GM18519 (cell line): ENCODE results near the gene ST6GAL1.

Experiments used
- ATAC-seq: cut with Tn5 transposase; IDR thresholded peaks from one replicate; pipeline ENCODE4 v1.9.1; 2021; ENCODE audit warnings: mild to moderate bottlenecking, moderate library complexity; ENCODE audit not compliant: unreplicated experiment, low FRiP score

The ST6GAL1 gene

GRCh38 chr3:187072102-187072501 is 141.8 kb downstream of the ST6GAL1 start:
- no peak for ATAC-seq

GRCh38 chr3:187072511-187072910 is 142.2 kb downstream of the ST6GAL1 start:
- ATAC-seq = no peak

DNA sequence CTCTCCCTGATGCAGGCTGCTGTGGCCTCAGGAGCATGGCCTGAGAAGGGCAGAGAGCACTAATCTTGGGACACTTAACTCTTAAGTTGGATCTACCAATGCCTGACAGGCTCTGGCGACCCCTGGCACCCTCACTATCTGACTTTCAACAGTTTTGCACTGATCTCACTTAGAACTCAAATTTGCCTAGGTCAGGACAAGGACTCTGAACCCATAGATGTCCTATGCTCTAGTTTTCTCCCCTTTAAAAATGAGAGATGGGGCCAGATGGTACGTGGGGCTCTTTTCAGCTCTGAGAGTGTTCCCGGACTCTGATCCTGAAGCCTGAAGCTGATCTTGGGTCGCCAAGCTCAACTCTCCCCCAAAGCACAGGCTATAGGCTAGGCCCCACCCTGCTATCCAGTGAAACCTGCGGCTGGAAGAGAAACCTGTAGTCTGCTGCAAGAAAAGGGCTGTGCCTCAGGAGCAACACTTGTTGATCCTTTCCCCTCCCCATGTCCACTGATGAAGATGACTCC is 143.3 kb downstream of the ST6GAL1 start:
- ATAC-seq = no peak

DNA sequence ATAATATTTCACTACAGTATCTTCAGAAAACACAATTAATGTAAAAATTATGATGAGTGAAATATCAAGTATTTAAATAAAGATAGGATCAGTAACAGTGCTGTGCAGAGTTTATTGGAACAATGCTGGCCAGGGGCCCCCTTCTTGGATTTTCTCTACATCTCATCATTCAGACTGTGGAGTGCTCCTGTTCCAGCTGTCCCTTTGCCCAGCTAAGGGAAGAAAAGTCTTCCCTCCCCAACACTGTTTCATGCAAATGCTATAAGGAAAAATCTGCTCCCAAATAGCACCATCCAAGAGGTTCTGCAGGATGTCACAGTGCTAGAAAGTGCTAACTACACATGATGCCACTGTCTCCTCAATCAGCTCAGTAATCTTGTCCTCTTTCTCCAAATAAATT is 144.5 kb downstream of the ST6GAL1 start:
- no peak for ATAC-seq

DNA sequence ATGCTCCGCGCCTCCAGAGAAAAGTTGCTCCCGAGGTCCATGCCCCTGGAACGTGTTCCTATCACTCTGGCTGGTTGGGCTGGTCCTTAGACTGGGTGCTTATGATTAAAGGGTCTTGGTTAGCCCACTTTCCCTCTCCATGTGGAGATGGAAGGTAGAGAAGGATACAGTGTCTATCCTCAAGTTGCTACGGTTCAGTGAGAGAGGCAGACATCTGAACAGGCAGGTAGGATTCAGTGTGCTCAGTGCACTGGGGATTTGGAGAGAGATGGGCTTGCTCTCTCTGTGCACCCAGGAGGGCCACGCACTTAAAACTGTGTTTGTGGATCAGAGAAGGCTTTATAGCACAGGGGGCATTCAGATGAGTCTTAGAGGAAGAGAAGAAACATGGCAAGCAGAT is 146.0 kb downstream of the ST6GAL1 start:
- ATAC-seq = no peak

GRCh38 chr3:187077085-187077484 is 146.8 kb downstream of the ST6GAL1 start:
- no peak for ATAC-seq

GRCh38 chr3:187077537-187077936 is 147.2 kb downstream of the ST6GAL1 start:
- no peak for ATAC-seq

DNA sequence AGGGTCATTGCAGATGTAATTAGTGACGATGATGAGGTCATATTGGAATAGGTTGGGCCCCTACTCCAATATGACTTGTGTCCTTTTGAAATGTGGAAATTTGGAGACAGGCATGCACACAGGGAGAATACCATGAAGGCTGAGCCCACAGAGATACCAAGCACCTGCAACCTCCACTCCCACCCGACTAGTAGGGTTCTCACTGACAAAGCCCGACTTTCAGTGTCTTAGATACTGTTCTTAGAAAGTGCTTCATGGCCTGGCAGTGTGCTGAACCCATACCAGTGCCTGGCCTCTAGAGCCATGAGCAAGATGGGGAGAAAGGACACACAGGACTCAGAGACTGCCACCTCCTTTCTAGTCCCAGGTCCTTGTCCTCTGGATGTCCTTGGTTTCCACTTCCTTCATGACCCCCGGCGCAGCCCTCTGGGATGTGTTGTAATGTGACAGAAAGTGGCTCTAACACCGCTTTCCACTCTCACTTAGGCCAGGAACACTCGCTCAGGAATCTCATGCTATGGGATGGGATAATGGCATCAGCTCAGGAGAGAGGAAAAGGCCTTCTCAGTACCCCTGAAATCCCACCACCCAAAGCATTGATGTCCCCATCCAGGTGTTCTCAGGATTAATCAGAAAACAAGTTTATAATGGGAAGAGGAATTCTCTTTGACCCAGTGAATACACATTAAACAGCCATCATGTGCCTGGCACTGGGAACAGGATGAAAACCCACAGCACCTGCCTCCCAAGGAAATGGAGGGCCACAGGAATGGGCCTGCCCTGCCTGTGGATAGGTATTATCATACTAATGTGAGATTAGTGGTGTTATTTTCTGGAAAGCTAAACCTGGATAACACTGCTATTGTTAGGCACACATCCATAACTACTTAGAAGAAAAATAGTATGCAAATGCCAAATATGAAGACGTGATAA is 149.0 kb downstream of the ST6GAL1 start:
- no peak for ATAC-seq

DNA sequence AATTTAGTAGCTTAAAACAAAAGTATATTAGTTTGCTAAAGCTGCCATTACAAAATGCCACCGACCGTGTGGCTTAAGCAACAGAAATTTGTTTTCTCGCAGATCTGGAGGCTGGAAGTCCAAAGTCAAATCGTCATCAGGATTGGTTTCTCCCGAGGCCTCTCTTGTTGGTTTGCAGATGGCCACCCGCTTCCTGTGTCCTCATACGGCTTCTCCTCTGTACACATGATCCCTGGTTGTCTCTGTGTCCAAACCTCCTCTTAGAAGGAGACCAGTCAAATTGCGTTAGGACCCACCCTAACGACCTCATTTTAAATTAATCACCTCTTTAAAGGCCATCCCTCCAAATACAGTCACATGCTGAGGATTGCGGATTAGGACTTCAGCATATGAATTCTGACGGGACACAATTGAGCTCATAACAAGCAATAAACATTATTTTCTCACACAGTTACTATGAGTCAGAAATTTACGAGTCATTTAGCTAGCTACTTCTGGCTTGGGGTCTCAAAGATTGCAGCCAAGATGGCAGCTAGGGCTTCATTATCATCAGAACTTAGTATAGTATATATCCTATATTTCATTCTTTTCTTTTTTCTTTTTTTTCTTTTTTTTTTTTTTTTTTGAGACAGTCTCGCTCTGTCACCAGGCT is 150.6 kb downstream of the ST6GAL1 start:
- no peak for ATAC-seq

DNA sequence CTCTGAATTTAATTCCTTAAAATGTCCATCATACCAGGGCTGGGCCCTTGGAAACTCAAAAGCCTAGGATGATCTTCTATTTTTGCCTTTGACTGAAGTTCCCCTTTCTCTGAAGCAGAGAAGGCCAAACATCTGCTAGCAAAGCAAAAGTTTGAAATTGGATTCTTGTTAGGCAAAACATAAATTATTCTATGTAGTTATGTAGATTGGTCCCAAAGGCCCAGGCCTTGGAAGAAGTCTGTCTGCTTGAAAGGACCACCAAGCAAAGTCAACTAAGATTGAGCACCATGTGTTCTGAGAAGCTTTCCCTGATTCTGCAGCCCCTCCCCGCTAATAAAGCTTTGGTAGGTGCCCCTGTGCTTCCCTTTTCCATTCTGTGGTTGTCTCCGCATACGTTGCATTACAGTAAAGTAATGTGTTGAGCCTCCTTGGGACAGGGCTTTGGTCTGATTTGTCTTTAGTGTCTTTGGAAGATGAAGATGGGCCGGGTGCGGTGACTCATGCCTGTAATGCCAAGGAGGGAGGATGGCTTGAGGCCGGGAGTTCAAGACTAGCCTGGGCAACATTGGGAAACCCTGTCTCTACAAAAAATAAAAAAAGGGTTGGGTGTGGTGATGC is 152.5 kb downstream of the ST6GAL1 start:
- no peak for ATAC-seq

DNA sequence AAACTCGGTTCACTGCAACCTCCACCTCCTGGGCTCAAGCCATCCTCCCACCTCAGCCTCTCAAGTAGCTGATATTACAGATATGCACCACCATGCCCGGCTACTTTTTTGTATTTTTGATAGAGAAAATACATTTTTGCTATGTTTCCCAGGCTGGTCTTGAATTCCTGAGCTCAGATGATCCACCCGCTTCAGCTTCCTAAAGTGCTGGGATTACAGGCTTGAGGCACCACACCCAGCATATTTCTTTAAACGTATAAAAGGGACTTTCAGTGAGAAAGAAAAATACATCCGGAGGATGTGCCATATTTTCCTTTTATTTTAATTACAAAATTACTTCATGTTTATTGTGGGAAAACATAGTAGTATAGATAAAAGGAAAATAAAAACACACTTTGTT is 153.8 kb downstream of the ST6GAL1 start:
- no peak for ATAC-seq

DNA sequence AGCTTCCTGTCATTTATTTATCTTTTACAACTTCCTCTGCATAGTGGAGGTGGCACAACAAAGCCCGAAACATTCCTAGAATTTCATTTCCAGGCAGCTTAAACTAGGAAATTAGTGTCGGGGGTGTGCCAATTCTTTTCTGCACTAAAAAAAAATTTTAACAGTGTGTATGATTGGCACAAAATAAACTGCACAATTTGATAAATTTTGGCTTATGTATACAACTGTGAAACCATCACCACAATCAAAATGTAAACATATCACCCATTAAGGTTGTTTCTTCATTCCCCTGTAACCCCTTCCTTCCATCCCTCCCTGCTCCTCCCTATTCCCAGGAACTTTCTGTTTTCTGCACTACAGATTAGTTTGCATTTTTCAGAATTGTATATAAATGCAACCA is 154.3 kb downstream of the ST6GAL1 start:
- no peak for ATAC-seq

GRCh38 chr3:187085021-187085666 is 154.8 kb downstream of the ST6GAL1 start:
- ATAC-seq = no peak

GRCh38 chr3:187085933-187086332 is 155.6 kb downstream of the ST6GAL1 start:
- no peak for ATAC-seq

DNA sequence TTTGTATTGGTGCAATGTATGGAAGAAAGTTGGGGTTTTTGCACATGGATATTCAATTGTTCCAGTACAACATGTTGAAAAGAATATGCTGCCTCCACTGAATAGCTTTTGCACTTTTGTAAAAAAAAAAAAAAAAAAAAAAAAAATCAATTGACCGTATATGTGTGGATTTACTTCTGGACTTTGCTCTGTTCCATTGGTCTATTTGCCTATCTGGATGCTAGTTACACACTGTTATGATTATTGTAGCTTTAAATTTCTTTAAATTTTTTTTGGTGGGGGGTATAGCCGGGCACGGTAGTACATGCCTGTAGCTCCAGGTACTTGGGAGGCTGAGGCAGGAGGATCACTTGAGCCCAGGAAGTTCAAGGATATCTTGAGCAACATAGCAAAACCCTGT is 156.5 kb downstream of the ST6GAL1 start:
- ATAC-seq = no peak

GRCh38 chr3:187088701-187089100 is 158.4 kb downstream of the ST6GAL1 start:
- ATAC-seq = no peak

GRCh38 chr3:187093320-187093719 is 163.0 kb downstream of the ST6GAL1 start:
- ATAC-seq = no peak

DNA sequence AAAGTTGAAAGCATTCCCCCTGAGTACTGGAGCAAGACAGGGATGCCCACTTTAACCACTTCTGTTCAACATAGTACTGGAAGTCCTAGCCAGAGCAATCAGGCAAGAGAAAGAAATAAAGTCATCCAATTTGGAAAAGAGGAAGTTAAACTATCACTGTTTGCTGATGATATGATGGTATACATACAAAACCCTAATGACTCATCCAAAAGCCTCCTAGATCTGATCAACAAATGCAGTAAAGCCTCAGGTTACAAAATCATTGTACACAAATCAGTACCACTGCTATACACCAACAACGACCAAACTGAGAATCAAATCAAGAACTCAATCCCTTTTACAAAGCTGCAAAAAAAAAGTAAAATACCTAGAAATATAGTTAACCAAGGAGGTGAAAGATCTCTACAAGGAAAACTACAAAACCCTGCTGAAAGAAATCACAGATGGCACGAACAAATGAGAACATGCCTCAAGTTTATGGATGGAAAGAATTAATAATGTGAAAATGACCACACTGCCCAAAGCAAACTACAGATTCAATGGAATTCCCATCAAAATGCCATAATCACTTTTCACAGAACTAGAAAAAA is 168.7 kb downstream of the ST6GAL1 start:
- no peak for ATAC-seq

- ATAC-seq = no peak
Observed at GRCh38 chr3:187101184-187102072, 171.1 kb downstream of the ST6GAL1 start.
